Measurements from ENCODE around the gene KRT80. TPM values are rescaled to one million over a fixed set of nuclear protein-coding genes. Genes with fewer than 3 reads are reported as not detected.

KRT80 gene
- total RNA-seq, 1 experiment from 2014 or later = 8.8 TPM

DNA sequence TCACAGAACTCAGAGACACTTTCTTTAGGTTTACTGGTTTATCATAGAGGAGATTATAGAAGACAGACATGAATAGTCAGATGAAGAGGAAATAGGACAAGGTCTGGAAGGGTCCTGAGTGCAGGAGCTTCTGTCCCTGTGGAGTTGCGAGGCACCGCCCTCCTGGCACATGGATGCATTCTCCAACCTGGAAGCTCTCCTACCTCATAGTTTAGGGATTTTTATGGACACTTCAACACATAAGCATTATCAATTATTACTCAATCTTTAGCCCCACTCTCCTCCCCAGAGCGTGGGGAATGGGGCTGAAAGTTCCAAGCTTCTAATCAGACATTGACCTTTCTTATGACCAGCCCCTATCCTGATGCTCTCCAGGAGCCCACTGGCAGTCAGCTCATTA lies 28.7 kb upstream of the KRT80 start:
- CTCF ChIA-PET = interaction anchor here (1.1 to 3.2 kb wide), 5 partner anchors 10 to 107 kb away, joined by 3 to 35 read pairs (median 6); no protein-coding TSS in a partner anchor
- BruUV-seq (replicated peaks) = no TSS peak
- H3K9me3 ChIP-seq (ENCODE audit: control insufficient read depth in 1 of 2, insufficient read depth in 1 of 2, low read depth in 1 of 2, low read length in 2 of 2) = no peaks in the 10 kb centered on the region
- RAD21 ChIA-PET (ENCODE audit: low non-redundant PET in 1 of 2, low total read pairs in 2 of 2, uncharacterized antibody in 2 of 2, unreplicated experiment in 2 of 2) = no interaction called here
- H3K4me2 ChIP-seq (ENCODE audit: low read length) = no peak overlapping the region
- DNase-seq (ENCODE audit: low read depth, low spot score) (no peak), ATAC-seq (no peak)
- peaks cover 35 to 88% of the 10 kb centered on the region in 2 experiments for H3K4me1 ChIP-seq (ENCODE audit: control insufficient read depth in 1 of 2, insufficient read depth in 2 of 2, low read length in 2 of 2)
- H3K27ac ChIP-seq (ENCODE audit: low read depth, low read length) = no peak overlapping the region
- H3K36me3 ChIP-seq (ENCODE audit: control insufficient read depth in 1 of 2, insufficient read depth in 2 of 2, low read length in 2 of 2) = no peaks in the 10 kb centered on the region
- H3K4me3 ChIP-seq (replicated peaks in 1 of 2; ENCODE audit: low read depth in 1 of 2, low read length in 2 of 2) = no peak overlapping the region
- H4K20me1 ChIP-seq (ENCODE audit: insufficient read depth) = no peaks in the 10 kb centered on the region
- no peak overlapping the region for H2AFZ ChIP-seq (ENCODE audit: low read depth, low read length, poor library complexity, severe bottlenecking)
- no peaks in the 10 kb centered on the region for H3K27me3 ChIP-seq (ENCODE audit: insufficient read depth, low read length)
- H3K79me2 ChIP-seq (ENCODE audit: insufficient read depth, low read length) = no peaks in the 10 kb centered on the region
- TF ChIP-seq JUND (IDR thresholded peaks at IDR 0.05) (no peak), POLR2A (IDR thresholded peaks at IDR 0.05; ENCODE audit: borderline replicate concordance, extremely low read depth, insufficient read depth, insufficient read length) (no peak), CTCF (IDR thresholded peaks at IDR 0.05 in 2 of 3, conservative IDR thresholded peaks at IDR 0.05 in 1 of 3; ENCODE audit: borderline replicate concordance in 1 of 3, insufficient read depth in 1 of 3, low read depth in 2 of 3, low read length in 2 of 3) (no peak), EZH2 (IDR thresholded peaks at IDR 0.05) (no peak), SIN3A (IDR thresholded peaks at IDR 0.05; ENCODE audit: low read depth) (no peak), REST (IDR thresholded peaks at IDR 0.05; ENCODE audit: low read depth) (no peak), CEBPB (IDR thresholded peaks at IDR 0.05; ENCODE audit: low read depth) (no peak), SP1 (IDR thresholded peaks at IDR 0.05; ENCODE audit: low read depth) (no peak), ELF1 (IDR thresholded peaks at IDR 0.05; ENCODE audit: borderline replicate concordance, low read depth) (no peak), EZH2phosphoT487 (IDR thresholded peaks at IDR 0.05; ENCODE audit: borderline replicate concordance) (no peak), ATF3 (IDR thresholded peaks at IDR 0.05) (no peak), YY1 (IDR thresholded peaks at IDR 0.05; ENCODE audit: extremely low read depth, insufficient replicate concordance, low read depth, low read length) (no peak), CBX3 (IDR thresholded peaks at IDR 0.05; ENCODE audit: low read depth) (no peak), SRF (IDR thresholded peaks at IDR 0.05; ENCODE audit: low read depth) (no peak)
- intact Hi-C loops (cut with micrococcal nuclease) = no loop called here
- H3K9me2 ChIP-seq (ENCODE audit: insufficient read depth) = no peaks in the 10 kb centered on the region
- H3K9ac ChIP-seq (ENCODE audit: low read length) = no peak overlapping the region
- POLR2A ChIA-PET = interaction anchor here (1.3 to 1.9 kb wide), 2 partner anchors 60 to 107 kb away, joined by 3 to 6 read pairs; no protein-coding TSS in a partner anchor
